ENCODE measurements around the gene BCAS3. TPM values are rescaled to one million over a fixed set of nuclear protein-coding genes. Genes with fewer than 3 reads are reported as not detected.
"Not testable (repeated sequence)": the region's sequence is repeated elsewhere in the genome, so short reads cannot be mapped to it uniquely, and the experiment has no call there.

BCAS3 gene
- total RNA-seq, 4 donors from 2014 or later: 41.0 to 81.4 (median 45.6) TPM

- Histone ChIP-seq H3K27ac (no peak overlapping the region), H3K36me3 (no peaks in the 10 kb centered on the region), H3K4me1 (no peaks in the 10 kb centered on the region), H3K4me3 (no peak overlapping the region), H3K27me3 (no peaks in the 10 kb centered on the region), H3K9me3 (no peaks in the 10 kb centered on the region)
- TF ChIP-seq POLR2AphosphoS5 (IDR thresholded peaks at IDR 0.05): no peak
- TF ChIP-seq, protein P1, sequence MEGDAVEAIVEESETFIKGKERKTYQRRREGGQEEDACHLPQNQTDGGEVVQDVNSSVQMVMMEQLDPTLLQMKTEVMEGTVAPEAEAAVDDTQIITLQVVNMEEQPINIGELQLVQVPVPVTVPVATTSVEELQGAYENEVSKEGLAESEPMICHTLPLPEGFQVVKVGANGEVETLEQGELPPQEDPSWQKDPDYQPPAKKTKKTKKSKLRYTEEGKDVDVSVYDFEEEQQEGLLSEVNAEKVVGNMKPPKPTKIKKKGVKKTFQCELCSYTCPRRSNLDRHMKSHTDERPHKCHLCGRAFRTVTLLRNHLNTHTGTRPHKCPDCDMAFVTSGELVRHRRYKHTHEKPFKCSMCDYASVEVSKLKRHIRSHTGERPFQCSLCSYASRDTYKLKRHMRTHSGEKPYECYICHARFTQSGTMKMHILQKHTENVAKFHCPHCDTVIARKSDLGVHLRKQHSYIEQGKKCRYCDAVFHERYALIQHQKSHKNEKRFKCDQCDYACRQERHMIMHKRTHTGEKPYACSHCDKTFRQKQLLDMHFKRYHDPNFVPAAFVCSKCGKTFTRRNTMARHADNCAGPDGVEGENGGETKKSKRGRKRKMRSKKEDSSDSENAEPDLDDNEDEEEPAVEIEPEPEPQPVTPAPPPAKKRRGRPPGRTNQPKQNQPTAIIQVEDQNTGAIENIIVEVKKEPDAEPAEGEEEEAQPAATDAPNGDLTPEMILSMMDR (IDR thresholded peaks at IDR 0.05): no peak
- TF ChIP-seq EP300 (IDR thresholded peaks at IDR 0.05): no peak
- no peak for TF ChIP-seq POLR2A (IDR thresholded peaks at IDR 0.05)
- 97% methylated on average over 4 of the region's 4 CpGs for WGBS
- DNase-seq (ENCODE audit: low spot score in 2 of 2): no peak
Observed at GRCh38 chr17:60767744-60768308, 90.2 kb downstream of the BCAS3 start.

DNA sequence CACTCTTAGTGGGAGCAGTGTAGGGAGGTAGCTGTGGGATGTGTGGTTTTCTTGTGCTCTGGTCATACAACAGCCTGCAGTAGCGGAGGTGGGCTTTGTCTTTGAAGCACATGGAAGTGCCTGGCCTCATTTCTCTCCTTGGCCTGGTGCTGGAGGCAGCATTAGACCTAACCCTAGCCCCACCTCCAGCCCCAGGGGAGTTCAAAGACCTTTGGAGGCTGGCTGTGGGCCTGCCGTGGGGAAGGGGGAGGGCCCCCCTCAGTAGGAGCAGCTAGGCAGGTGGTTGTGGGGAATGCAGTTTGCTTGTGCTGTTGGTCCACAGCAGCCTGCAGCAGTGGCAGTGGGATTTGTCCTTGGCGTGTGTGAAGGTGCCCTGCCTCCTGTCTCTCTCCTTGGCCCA lies 91.7 kb downstream of the BCAS3 start:
- no peaks in the 10 kb centered on the region for H3K27me3 ChIP-seq
- no peak overlapping the region for H3K27ac ChIP-seq
- 64% methylated on average over 2 of the region's 3 CpGs for WGBS
- TF ChIP-seq EP300 (IDR thresholded peaks at IDR 0.05) (no peak), POLR2A (IDR thresholded peaks at IDR 0.05) (no peak), POLR2AphosphoS5 (IDR thresholded peaks at IDR 0.05) (no peak)
- TF ChIP-seq, protein P1 (IDR thresholded peaks at IDR 0.05): no peak
- no peaks in the 10 kb centered on the region for H3K36me3 ChIP-seq
- H3K4me3 ChIP-seq: no peak overlapping the region
- no peaks in the 10 kb centered on the region for H3K4me1 ChIP-seq
- no peaks in the 10 kb centered on the region for H3K9me3 ChIP-seq
- no peak for DNase-seq (ENCODE audit: low spot score in 2 of 2)

- no peak overlapping the region for H3K4me3 ChIP-seq
Observed at GRCh38 chr17:60770946-60771422, 93.3 kb downstream of the BCAS3 start.

GRCh38 chr17:60771621-60772020 lies 94.0 kb downstream of the BCAS3 start:
- WGBS: 96% methylated on average over 5 of the region's 5 CpGs
- H3K27me3 ChIP-seq, H3K4me1 ChIP-seq: not testable (repeated sequence)

More at GRCh38 chr17:60770946-60771422, 93.3 kb downstream of the BCAS3 start:
- 97% methylated on average over 8 of the region's 8 CpGs for WGBS
- TF ChIP-seq EP300 (IDR thresholded peaks at IDR 0.05) (no peak), POLR2AphosphoS5 (IDR thresholded peaks at IDR 0.05) (no peak), POLR2A (IDR thresholded peaks at IDR 0.05) (no peak)
- TF ChIP-seq, protein P1 (IDR thresholded peaks at IDR 0.05): no peak
- no peak overlapping the region for H3K27ac ChIP-seq
- H3K27me3 ChIP-seq: no peaks in the 10 kb centered on the region
- no peaks in the 10 kb centered on the region for H3K9me3 ChIP-seq
- no peak for DNase-seq (ENCODE audit: low spot score in 2 of 2)
- H3K36me3 ChIP-seq: no peaks in the 10 kb centered on the region
- H3K4me1 ChIP-seq: no peaks in the 10 kb centered on the region

DNA sequence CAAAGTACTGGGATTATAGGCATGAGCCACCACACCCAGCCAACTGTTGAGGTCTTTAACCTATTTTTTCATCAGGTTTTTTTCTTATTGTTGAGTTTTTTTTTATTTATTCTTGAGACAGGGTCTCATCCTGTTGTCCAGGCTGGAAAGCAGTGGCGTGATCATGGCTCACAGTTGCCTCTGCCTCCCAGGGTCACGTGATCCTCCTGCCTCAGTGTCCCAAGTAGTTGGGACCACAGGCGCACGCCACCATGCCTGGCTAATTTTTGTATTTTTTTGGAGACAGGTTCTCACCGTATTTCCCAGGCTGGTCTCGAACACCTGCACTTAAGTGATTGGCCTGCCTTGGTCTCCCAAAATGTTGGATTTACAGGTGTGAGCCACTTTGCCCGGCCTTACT lies 95.9 kb downstream of the BCAS3 start:
- WGBS: 96% methylated on average over 7 of the region's 7 CpGs
- Histone ChIP-seq H3K27ac (no peak overlapping the region), H3K36me3 (no peaks in the 10 kb centered on the region), H3K4me3 (no peak overlapping the region), H3K27me3 (no peaks in the 10 kb centered on the region), H3K4me1 (no peaks in the 10 kb centered on the region), H3K9me3 (no peaks in the 10 kb centered on the region)
- TF ChIP-seq, protein P1 (IDR thresholded peaks at IDR 0.05): no peak
- TF ChIP-seq POLR2AphosphoS5 (IDR thresholded peaks at IDR 0.05) (no peak), EP300 (IDR thresholded peaks at IDR 0.05) (no peak), POLR2A (IDR thresholded peaks at IDR 0.05) (no peak)
- no peak for DNase-seq (ENCODE audit: low spot score in 2 of 2)

More at GRCh38 chr17:60771621-60772020, 94.0 kb downstream of the BCAS3 start:
- not testable (repeated sequence) for H3K4me3 ChIP-seq; H3K9me3 ChIP-seq; H3K36me3 ChIP-seq; H3K27ac ChIP-seq; DNase-seq (ENCODE audit: low spot score in 2 of 2)
